ENCODE measurements around the gene MAN1B1. TPM values are rescaled to one million over a fixed set of nuclear protein-coding genes. Genes with fewer than 3 reads are reported as not detected.

Gene MAN1B1
- total and polyA plus RNA-seq, 2 of the 8 experiments (the other 6 are each of a cell fraction or from before 2014, with no cell fraction given) = 33.7 to 36.3 TPM

GRCh38 chr9:137064027-137064879 is 22.5 kb upstream of the MAN1B1 start (continued):
- TF ChIP-seq, protein P1, sequence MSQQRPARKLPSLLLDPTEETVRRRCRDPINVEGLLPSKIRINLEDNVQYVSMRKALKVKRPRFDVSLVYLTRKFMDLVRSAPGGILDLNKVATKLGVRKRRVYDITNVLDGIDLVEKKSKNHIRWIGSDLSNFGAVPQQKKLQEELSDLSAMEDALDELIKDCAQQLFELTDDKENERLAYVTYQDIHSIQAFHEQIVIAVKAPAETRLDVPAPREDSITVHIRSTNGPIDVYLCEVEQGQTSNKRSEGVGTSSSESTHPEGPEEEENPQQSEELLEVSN (IDR thresholded peaks at IDR 0.05) = peak; percentile 80
- TF ChIP-seq RNF2 (IDR thresholded peaks at IDR 0.05; ENCODE audit: borderline replicate concordance, low read depth, low read length, missing control alignments, poor library complexity, severe bottlenecking) = no peak
- TF ChIP-seq SRF (IDR thresholded peaks at IDR 0.05; ENCODE audit: low read depth, low read length) = no peak
- TF ChIP-seq MAFK (IDR thresholded peaks at IDR 0.05; ENCODE audit: low read depth, low read length) = no peak
- no peak for TF ChIP-seq CHD1 (IDR thresholded peaks at IDR 0.05; ENCODE audit: low read depth, low read length)
- TF ChIP-seq SIX5 (IDR thresholded peaks at IDR 0.05; ENCODE audit: low read depth, low read length) = no peak
- TF ChIP-seq USF2 (IDR thresholded peaks at IDR 0.05; ENCODE audit: low read length) = no peak
- TF ChIP-seq CBX5 (IDR thresholded peaks at IDR 0.05; ENCODE audit: low read depth, low read length) = no peak
- TF ChIP-seq RBBP5 (IDR thresholded peaks at IDR 0.05; ENCODE audit: borderline replicate concordance, low read depth, low read length) = no peak
- no peak for TF ChIP-seq KDM4A (IDR thresholded peaks at IDR 0.05; ENCODE audit: low read depth, low read length, severe bottlenecking)
- no peak for TF ChIP-seq TEAD4 (IDR thresholded peaks at IDR 0.05; ENCODE audit: low read depth, low read length)
- TF ChIP-seq TAF1 (IDR thresholded peaks at IDR 0.05; ENCODE audit: low read depth, low read length) = no peak
- TF ChIP-seq ZNF274 (IDR thresholded peaks at IDR 0.05; ENCODE audit: borderline replicate concordance, extremely low read depth, low read length) = no peak
